H1 (cell line): ENCODE data around the gene PFKP. TPM values are rescaled to one million over a fixed set of nuclear protein-coding genes. Genes with fewer than 3 reads are reported as not detected.

Experiments
- CTCF ChIA-PET: fragments of 300-600 bp; sonication (Branson Sonifier 250); formaldehyde crosslinking; loops from one replicate; lab custom pipeline; 2021; ENCODE audit not compliant: partially characterized antibody; lab: Charles Lee
- POLR2A ChIA-PET: fragments of 300-600 bp; sonication (Branson Sonifier 250); formaldehyde crosslinking; loops from one replicate; lab custom pipeline; 2021; ENCODE audit warnings: inconsistent platforms; ENCODE audit not compliant: partially characterized antibody; lab: Charles Lee
- DNase-seq, 2 experiments: peaks; one replicate each; pipeline versions ENCODE4 v3.0.0 to v3.0.0-alpha.2; 2010 to 2022; ENCODE audit warnings: low spot score in 2 of 2, low read depth in 1 of 2, mixed read lengths in 1 of 2
- FAIRE-seq: peaks from 2 replicates; lab custom pipeline; 2011; peaks lifted over from hg19 to GRCh38; lab: Jason Lieb, UNC
- H2AFZ ChIP-seq: 2 replicates; pipeline ENCODE4 v1.8.1; 2012; ENCODE audit warnings: low read length, inconsistent platforms
- H2AK5ac ChIP-seq: 2 replicates; pipeline ENCODE4 v1.6.1; 2013; ENCODE audit warnings: low read depth, low read length
- H2BK120ac ChIP-seq: replicated peaks from 2 replicates; pipeline ENCODE3; 2013; ENCODE audit warnings: low read depth, low read length, inconsistent platforms
- H2BK12ac ChIP-seq: 2 replicates; pipeline ENCODE4 v1.6.1; 2013; ENCODE audit warnings: low read depth, low read length
- H2BK15ac ChIP-seq: 2 replicates; pipeline ENCODE4 v1.6.1; 2013; ENCODE audit warnings: low read length
- H2BK20ac ChIP-seq: 2 replicates; pipeline ENCODE4 v1.6.1; 2013; ENCODE audit warnings: low read length
- H2BK5ac ChIP-seq: 2 replicates; pipeline ENCODE4 v1.6.1; 2013; ENCODE audit warnings: low read depth, low read length
- H3K14ac ChIP-seq: 2 replicates; pipeline ENCODE4 v1.6.1; 2013; ENCODE audit warnings: inconsistent platforms; ENCODE audit not compliant: insufficient read length
- H3K18ac ChIP-seq: 2 replicates; pipeline ENCODE4 v1.6.1; 2013; ENCODE audit warnings: low read length; ENCODE audit errors: extremely low read depth
- H3K23ac ChIP-seq: 2 replicates; pipeline ENCODE4 v1.6.1; 2013; ENCODE audit warnings: inconsistent platforms; ENCODE audit not compliant: insufficient read length
- H3K23me2 ChIP-seq: 2 replicates; pipeline ENCODE4 v1.6.1; 2013; ENCODE audit warnings: low read depth, low read length
- H3K27ac ChIP-seq: 2 replicates; pipeline ENCODE4 v1.6.1; 2011; ENCODE audit warnings: low read depth, low read length, inconsistent platforms
- H3K27me3 ChIP-seq, 4 experiments: replicated peaks in 1 of 4; 1 replicate in 1 of 4; 2 replicates in 3 of 4; pipeline versions ENCODE4 v1.6.1 to v1.8.1; 2011 to 2013; ENCODE audit warnings: low read length in 3 of 4, mild to moderate bottlenecking in 3 of 4, inconsistent platforms in 2 of 4, mixed read lengths in 2 of 4, moderate library complexity in 1 of 4; ENCODE audit not compliant: control insufficient read depth in 3 of 4, insufficient read depth in 3 of 4; ENCODE audit errors: extremely low read depth in 1 of 4
- H3K36me3 ChIP-seq, 4 experiments: 2 replicates each; pipeline versions ENCODE4 v1.6.1 to v1.8.1; 2011 to 2013; ENCODE audit warnings: mild to moderate bottlenecking in 4 of 4, low read length in 3 of 4, moderate library complexity in 2 of 4, control low read depth in 1 of 4, inconsistent platforms in 1 of 4; ENCODE audit not compliant: insufficient read depth in 4 of 4, control insufficient read depth in 2 of 4
- H3K4ac ChIP-seq: replicated peaks from 2 replicates; pipeline ENCODE3; 2013; ENCODE audit warnings: low read length, low read depth, mixed read lengths, inconsistent platforms; ENCODE audit not compliant: insufficient read length
- H3K4me1 ChIP-seq, 4 experiments: replicated peaks in 1 of 4; 1 replicate in 1 of 4; 2 replicates in 3 of 4; pipeline versions ENCODE4 v1.6.1 to v1.8.1; 2011 to 2013; ENCODE audit warnings: low read length in 3 of 4, inconsistent platforms in 2 of 4, mixed read lengths in 1 of 4; ENCODE audit not compliant: insufficient read depth in 4 of 4, control insufficient read depth in 3 of 4
- H3K4me2 ChIP-seq, 2 experiments: 2 replicates each; pipeline versions ENCODE4 v1.6.1 to v1.8.1; 2011 to 2013; ENCODE audit warnings: low read depth in 2 of 2, low read length in 2 of 2, control low read depth in 1 of 2, inconsistent platforms in 1 of 2, mild to moderate bottlenecking in 1 of 2; ENCODE audit not compliant: insufficient read depth in 1 of 2
- H3K4me3 ChIP-seq, 4 experiments: fragments of 200-600, 300-600 bp in 1 of 4; sonication (generic), shearing (Covaris generic), sonication (Bioruptor Twin) in 1 of 4; 2 replicates each; pipeline versions ENCODE4 v1.5.1 to v1.8.1; 2011 to 2016; ENCODE audit warnings: low read length in 4 of 4, low read depth in 3 of 4, control low read depth in 2 of 4, inconsistent platforms in 2 of 4, mild to moderate bottlenecking in 2 of 4, mixed read lengths in 1 of 4, moderate library complexity in 1 of 4; ENCODE audit not compliant: insufficient read depth in 2 of 4; ENCODE audit errors: extremely low read depth in 1 of 4
- H3K56ac ChIP-seq: replicated peaks from 2 replicates; pipeline ENCODE3; 2013; ENCODE audit warnings: low read depth, mild to moderate bottlenecking, mixed read lengths, low read length, inconsistent platforms; ENCODE audit not compliant: insufficient read length
- H3K79me1 ChIP-seq: 2 replicates; pipeline ENCODE4 v1.6.1; 2013; ENCODE audit warnings: low read depth, low read length, control low read depth
- H3K79me2 ChIP-seq, 2 experiments: 2 replicates each; pipeline versions ENCODE4 v1.6.1 to v1.8.1; 2012 to 2013; ENCODE audit warnings: low read length in 2 of 2, mild to moderate bottlenecking in 2 of 2, inconsistent platforms in 1 of 2; ENCODE audit not compliant: insufficient read depth in 2 of 2, control insufficient read depth in 1 of 2
- H3K9ac ChIP-seq, 4 experiments: replicated peaks in 1 of 4; 1 replicate in 1 of 4; 2 replicates in 3 of 4; pipeline versions ENCODE4 v1.6.1 to v1.8.1; 2011 to 2013; ENCODE audit warnings: low read depth in 3 of 4, low read length in 3 of 4, control low read depth in 2 of 4, mild to moderate bottlenecking in 2 of 4, moderate library complexity in 2 of 4, inconsistent platforms in 1 of 4; ENCODE audit errors: extremely low read depth in 1 of 4
- H3K9me3 ChIP-seq, 2 experiments: 2 replicates each; pipeline versions ENCODE4 v1.6.1 to v1.8.1; 2012 to 2013; ENCODE audit warnings: mild to moderate bottlenecking in 2 of 2, moderate library complexity in 2 of 2, control low read depth in 1 of 2, inconsistent platforms in 1 of 2, low read depth in 1 of 2, low read length in 1 of 2, mixed read lengths in 1 of 2; ENCODE audit not compliant: insufficient read depth in 2 of 2
- H4K20me1 ChIP-seq, 2 experiments: replicated peaks in 1 of 2; 2 replicates each; pipeline versions ENCODE3 to v1.8.1; 2011 to 2013; ENCODE audit warnings: inconsistent platforms in 2 of 2, low read length in 2 of 2, mild to moderate bottlenecking in 1 of 2; ENCODE audit not compliant: insufficient read depth in 2 of 2, control insufficient read depth in 1 of 2
- H4K5ac ChIP-seq: 2 replicates; pipeline ENCODE4 v1.6.1; 2013; ENCODE audit warnings: low read length, low read depth, mixed read lengths, inconsistent platforms; ENCODE audit not compliant: insufficient read length
- H4K8ac ChIP-seq: 2 replicates; pipeline ENCODE4 v1.8.0; 2013; ENCODE audit warnings: mild to moderate bottlenecking, moderate library complexity, low read length, inconsistent platforms; ENCODE audit not compliant: insufficient read depth; ENCODE audit errors: extremely low read depth
- H4K91ac ChIP-seq: replicated peaks from 2 replicates; pipeline ENCODE3; 2013; ENCODE audit warnings: low read length, mixed read lengths, inconsistent platforms; ENCODE audit not compliant: insufficient read length
- BRCA1 ChIP-seq: IDR thresholded peaks from 2 replicates; pipeline ENCODE4 v1.6.1; 2012; ENCODE audit warnings: low read depth, low read length, improper control_type of control experiment
- CTCF ChIP-seq, 3 experiments: IDR thresholded peaks; 1 replicate in 2 of 3; 2 replicates in 1 of 3; pipeline versions ENCODE4 v1.5.1 to v1.6.1; 2011; ENCODE audit warnings: low read length in 3 of 3, mild to moderate bottlenecking in 3 of 3, inconsistent platforms in 2 of 3, low read depth in 1 of 3, moderate library complexity in 1 of 3; ENCODE audit not compliant: insufficient read depth in 1 of 3; ENCODE audit errors: control extremely low read depth in 1 of 3
- JUN ChIP-seq: IDR thresholded peaks from 2 replicates; pipeline ENCODE4 v1.6.1; 2011; ENCODE audit warnings: low read depth, mild to moderate bottlenecking, improper control_type of control experiment, low read length
- MAX ChIP-seq: IDR thresholded peaks from 2 replicates; pipeline ENCODE4 v1.6.1; 2012; ENCODE audit warnings: inconsistent platforms
- NRF1 ChIP-seq: IDR thresholded peaks from 2 replicates; pipeline ENCODE4 v1.6.1; 2011; ENCODE audit warnings: mild to moderate bottlenecking, low read depth, low read length, improper control_type of control experiment
- SIRT6 ChIP-seq: IDR thresholded peaks from one replicate; pipeline ENCODE4 v1.7.1; 2012; ENCODE audit warnings: low read length, inconsistent platforms
- TAF7 ChIP-seq: optimal IDR thresholded peaks from 2 replicates; pipeline ENCODE3; 2011; ENCODE audit warnings: low read depth, mild to moderate bottlenecking, inconsistent platforms, low read length, moderate library complexity, borderline replicate concordance
- TBP ChIP-seq: IDR thresholded peaks from 2 replicates; pipeline ENCODE4 v1.6.1; 2011; ENCODE audit warnings: low read depth, low read length, improper control_type of control experiment
- USF2 ChIP-seq: IDR thresholded peaks from 2 replicates; pipeline ENCODE4 v1.6.1; 2011; ENCODE audit warnings: low read length, improper control_type of control experiment
- WGBS, 2 experiments: shearing (Covaris generic) in 1 of 2; methylation state at CpG; one replicate each; pipeline versions ENCODE4 v1.1.6 to v1.1.7; 2013 to 2015; ENCODE audit warnings: low lambda C conversion rate in 2 of 2, mixed read lengths in 2 of 2, inconsistent platforms in 1 of 2, low coverage in 1 of 2, missing lambda C conversion rate in 1 of 2; ENCODE audit not compliant: insufficient replicate concordance in 2 of 2, insufficient coverage in 1 of 2, insufficient read length in 1 of 2; ENCODE audit errors: extremely low coverage in 1 of 2, missing lambda C conversion rate in 1 of 2; 5-methylcytosine and 5-hydroxymethylcytosine counted together
- polyA plus RNA-seq, 7 experiments: library from polyadenylated mRNA; depleted of rRNA in 3 of 7; stranded (reverse) in 5 of 7; unstranded in 2 of 7; fragments of >200 nt in 5 of 7; fragments of 200-250 nt in 2 of 7; gene quantifications; 1 replicate in 5 of 7; 2 replicates in 1 of 7; 4 replicates in 1 of 7; pipeline versions ENCODE4 v1.2.1 to v1.2.3, GENCODE V29; 2011 to 2013; ENCODE audit warnings: missing spikeins in 2 of 7, mixed read lengths in 2 of 7
- total RNA-seq: library from RNA; stranded (reverse); fragmentation: NEBNext Ultra II Directional; extraction: Animal tissue kit (Norgen Biotek cat#: 25700); gene quantifications from 2 replicates; pipeline ENCODE4 v1.2.1, GENCODE V29; 2021

Gene PFKP
- total and polyA plus RNA-seq, 2 of the 8 experiments (the other 6 are each of a cell fraction or from before 2014, with no cell fraction given), result 51.2 to 128 TPM

GRCh38 chr10:3106928-3107425 is 39.6 kb downstream of the PFKP start:
- Histone ChIP-seq H3K79me2 (0 out of 4 replicates have a peak, but pooled peaks cover 3 to 4% of the 10 kb centered on the region in 2 experiments), H2BK12ac (no peak overlapping the region), H2BK15ac (no peak overlapping the region), H3K36me3 (peaks cover 20 to 79% (median 54%) of the 10 kb centered on the region in 4 experiments), H3K14ac (no peak overlapping the region), H3K79me1 (peaks cover 6% of the 10 kb centered on the region), H4K20me1 (peaks cover 0 to 17% of the 10 kb centered on the region in 2 experiments), H3K9me3 (no peaks in the 10 kb centered on the region), H4K8ac (no peak overlapping the region), H3K4me3 (no peak overlapping the region), H2AFZ (no peak overlapping the region), H3K56ac (no peak overlapping the region), H3K27me3 (no peaks in the 10 kb centered on the region), H3K9ac (no peak overlapping the region), H3K23me2 (no peaks in the 10 kb centered on the region; the same call in 1 of the 2 replicates), H3K4ac (no peak overlapping the region), H3K4me1 (peaks cover 0 to 4% (median 0%) of the 10 kb centered on the region in 4 experiments; a peak in 1 of 7 replicates), H4K91ac (no peak overlapping the region), H2BK120ac (no peak overlapping the region), H4K5ac (no peak overlapping the region), H3K4me2 (no peak overlapping the region), H3K18ac (no peak overlapping the region), H3K27ac (no peak overlapping the region), H2BK5ac (no peak overlapping the region), H3K23ac (no peak overlapping the region), H2BK20ac (no peak overlapping the region), H2AK5ac (no peak overlapping the region)
- WGBS, 2 experiments, result 95% methylated on average over 4 of the region's 5 CpGs; no CpG with 5 or more reads in 1 of the 2 experiments
- ChIA-PET CTCF (interaction anchor here (1.0 to 2.3 kb wide), 2 partner anchors 14 to 53 kb away, joined by 3 to 11 read pairs; no protein-coding TSS in a partner anchor), POLR2A (interaction anchor here (1.1 kb wide), 1 partner anchor 10 kb away, joined by 3 read pairs; no protein-coding TSS in a partner anchor)
- no peak for DNase-seq
- no peak for FAIRE-seq
- no peak for TF ChIP-seq TBP
- no peak for TF ChIP-seq TAF7
- no peak for TF ChIP-seq MAX
- TF ChIP-seq BRCA1, result no peak
- no peak for TF ChIP-seq NRF1
- TF ChIP-seq CTCF (IDR thresholded peaks at IDR 0.05; ENCODE audit: control extremely low read depth in 1 of 3, insufficient read depth in 1 of 3, low read depth in 1 of 3, low read length in 3 of 3), result no peak
- no peak for TF ChIP-seq USF2
- TF ChIP-seq SIRT6, result no peak
- TF ChIP-seq JUN, result no peak
